SK-N-SH treated with all-trans-retinoic acid at 6 μM for 48 hours (cell line): ENCODE data around the gene RPS6KA2.

Experiments
- ATAC-seq: fragments of 200-7000 bp; cut with Tn5 transposase; 3 replicates; pipeline ENCODE4 v1.9.1; 2020; ENCODE audit warnings: mild to moderate bottlenecking, moderate library complexity
- CREB5 ChIP-seq: fragments of 250-450 bp; sonication (Bioruptor Pico); IDR thresholded peaks from 2 replicates; pipeline ENCODE4 v1.5.1; 2020; ENCODE audit warnings: low read depth, mild to moderate bottlenecking, moderate library complexity
- CSDC2 ChIP-seq: fragments of 250-450 bp; sonication (Bioruptor Pico); IDR thresholded peaks from 2 replicates; pipeline ENCODE4 v1.5.0; 2020; ENCODE audit warnings: mild to moderate bottlenecking, moderate library complexity
- CSRNP3 ChIP-seq: fragments of 250-450 bp; sonication (Bioruptor Pico); IDR thresholded peaks from 2 replicates; pipeline ENCODE4 v1.5.1; 2021; ENCODE audit warnings: mild to moderate bottlenecking, moderate library complexity
- GLIS3 ChIP-seq: fragments of 250-450 bp; sonication (Bioruptor Pico); IDR thresholded peaks from 2 replicates; pipeline ENCODE4 v1.5.0; 2020; ENCODE audit warnings: mild to moderate bottlenecking, moderate library complexity
- ISL1 ChIP-seq: fragments of 250-450 bp; sonication (Bioruptor Pico); IDR thresholded peaks from 2 replicates; pipeline ENCODE4 v2.1.2; 2022; ENCODE audit warnings: mild to moderate bottlenecking, moderate library complexity
- POU6F1 ChIP-seq: fragments of 250-450 bp; sonication (Bioruptor Pico); IDR thresholded peaks from 2 replicates; pipeline ENCODE4 v1.8.0; 2021; ENCODE audit warnings: low read depth, mild to moderate bottlenecking, moderate library complexity, borderline replicate concordance
- RARB ChIP-seq: fragments of 250-450 bp; sonication (Bioruptor Pico); IDR thresholded peaks from 2 replicates; pipeline ENCODE4 v1.8.0; 2021; ENCODE audit warnings: mild to moderate bottlenecking, moderate library complexity
- SNAI2 ChIP-seq: fragments of 250-450 bp; sonication (Bioruptor Pico); IDR thresholded peaks from 2 replicates; pipeline ENCODE4 v1.5.0; 2020; ENCODE audit warnings: mild to moderate bottlenecking, moderate library complexity
- TCF4 ChIP-seq: fragments of 250-450 bp; sonication (Bioruptor Pico); IDR thresholded peaks from 2 replicates; pipeline ENCODE4 v1.8.0; 2021; ENCODE audit warnings: mild to moderate bottlenecking, moderate library complexity, borderline replicate concordance
- TSHZ2 ChIP-seq: fragments of 250-450 bp; sonication (Bioruptor Pico); IDR thresholded peaks from 2 replicates; pipeline ENCODE4 v1.5.0; 2020; ENCODE audit warnings: mild to moderate bottlenecking, moderate library complexity
- ZC3H10 ChIP-seq: fragments of 250-450 bp; sonication (Bioruptor Pico); IDR thresholded peaks from 2 replicates; pipeline ENCODE4 v1.5.1; 2021; ENCODE audit warnings: mild to moderate bottlenecking, moderate library complexity
- ZFP3 ChIP-seq: fragments of 250-450 bp; sonication (Bioruptor Pico); IDR thresholded peaks from 2 replicates; pipeline ENCODE4 v1.5.0; 2020; ENCODE audit warnings: mild to moderate bottlenecking, moderate library complexity
- ZNF565 ChIP-seq: fragments of 450-650 bp; formaldehyde crosslinking; conservative IDR thresholded peaks from 2 replicates; pipeline ENCODE4 v1.5.0; 2020; ENCODE audit warnings: low read depth, mild to moderate bottlenecking, moderate library complexity
- ZNF70 ChIP-seq: fragments of 450-650 bp; formaldehyde crosslinking; IDR thresholded peaks from 2 replicates; pipeline ENCODE4 v1.5.0; 2020; ENCODE audit warnings: mild to moderate bottlenecking, moderate library complexity
- ZNF8 ChIP-seq: fragments of 450-650 bp; formaldehyde crosslinking; IDR thresholded peaks from 2 replicates; pipeline ENCODE4 v1.5.0; 2020; ENCODE audit warnings: mild to moderate bottlenecking, moderate library complexity

RPS6KA2 gene

GRCh38 chr6:166492092-166492741 is 134.8 kb downstream of the RPS6KA2 start (continued):
- TF ChIP-seq TSHZ2 (CRISPR knock-in tag) (no peak), GLIS3 (CRISPR knock-in tag) (no peak), SNAI2 (CRISPR knock-in tag) (no peak), CSRNP3 (CRISPR knock-in tag) (no peak), CSDC2 (no peak), RARB (CRISPR knock-in tag) (no peak)

GRCh38 chr6:166490671-166491500 is 136.2 kb downstream of the RPS6KA2 start:
- ATAC-seq, result peak; percentile 55
- TF ChIP-seq POU6F1, result no peak
- TF ChIP-seq TCF4 (CRISPR knock-in tag), result no peak; the same call in 1 of the 2 replicates
- 0 out of 2 replicates have a peak, but pooled peaks have one; percentile 15 for TF ChIP-seq ZFP3
- 0 out of 2 replicates have a peak, but pooled peaks have one; percentile 15 for TF ChIP-seq ISL1 (CRISPR knock-in tag)
- TF ChIP-seq ZC3H10 (CRISPR knock-in tag), result no peak
- no peak for TF ChIP-seq ZNF565
- peak; percentile 77 for TF ChIP-seq ZNF8
- peak; percentile 51; the same call in 1 of the 2 replicates for TF ChIP-seq ZNF70 (CRISPR knock-in tag)
- TF ChIP-seq, all 23 proteins: peak for 4

- ATAC-seq, result no peak
- no peak for TF ChIP-seq CREB5
- TF ChIP-seq TSHZ2 (CRISPR knock-in tag), result no peak
Observed at GRCh38 chr6:166489301-166490155, 137.5 kb downstream of the RPS6KA2 start.
